ENCODE measurements around the gene SIX5. TPM values are rescaled to one million over a fixed set of nuclear protein-coding genes. Genes with fewer than 3 reads are reported as not detected.

SIX5 gene
- total and polyA plus RNA-seq, 2 donors from 2014 or later = 15.2 to 19.4 TPM

DNA sequence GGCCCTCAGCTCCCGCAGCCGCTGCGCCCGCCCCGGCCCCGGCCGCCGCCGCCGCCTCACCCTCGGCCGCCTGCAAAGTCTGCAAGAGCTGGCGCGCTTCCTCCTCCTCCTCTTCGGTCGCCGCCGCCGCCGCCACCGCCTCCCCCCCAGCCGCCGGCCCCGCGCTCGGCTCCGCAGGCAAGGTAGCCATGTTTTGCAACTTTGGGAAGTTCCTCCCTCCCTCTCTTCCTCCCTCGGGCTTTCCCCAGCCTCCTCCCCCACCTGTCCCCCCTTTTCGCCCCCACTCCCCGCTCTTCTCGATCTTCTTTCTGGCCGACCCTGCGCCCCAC is 433 bp downstream of the SIX5 start:
- Histone ChIP-seq H3K27ac (ENCODE audit: low read depth in 2 of 2, low read length in 2 of 2) (peak overlapping the region; percentile 97 to 99), H3K4me3 (ENCODE audit: low read length in 3 of 3) (peak overlapping the region; percentile 82 to 86 (median 83)), H3K36me3 (ENCODE audit: control insufficient read depth in 2 of 3, insufficient read depth in 3 of 3, low read length in 3 of 3) (peaks cover 0 to 2% (median 0%) of the 10 kb centered on the region in 3 donors), H3K9me3 (ENCODE audit: control insufficient read depth in 2 of 3, insufficient read depth in 1 of 3, low read length in 3 of 3) (no peaks in the 10 kb centered on the region), H3K27me3 (ENCODE audit: control insufficient read depth, insufficient read depth, low read length) (no peaks in the 10 kb centered on the region), H3K4me1 (ENCODE audit: control insufficient read depth in 2 of 3, insufficient read depth in 2 of 3, low read depth in 1 of 3, low read length in 3 of 3) (peaks cover 0 to 20% (median 12%) of the 10 kb centered on the region in 3 donors), H3K9ac (ENCODE audit: low read length in 3 of 3) (peak overlapping the region; percentile 75 to 84 (median 78))
- FAIRE-seq (no peak), DNase-seq (peak in 1 of 5 donors; percentile 88)
- intact Hi-C loops (cut with DNase I) = no loop called here
- TF ChIP-seq, protein P1, sequence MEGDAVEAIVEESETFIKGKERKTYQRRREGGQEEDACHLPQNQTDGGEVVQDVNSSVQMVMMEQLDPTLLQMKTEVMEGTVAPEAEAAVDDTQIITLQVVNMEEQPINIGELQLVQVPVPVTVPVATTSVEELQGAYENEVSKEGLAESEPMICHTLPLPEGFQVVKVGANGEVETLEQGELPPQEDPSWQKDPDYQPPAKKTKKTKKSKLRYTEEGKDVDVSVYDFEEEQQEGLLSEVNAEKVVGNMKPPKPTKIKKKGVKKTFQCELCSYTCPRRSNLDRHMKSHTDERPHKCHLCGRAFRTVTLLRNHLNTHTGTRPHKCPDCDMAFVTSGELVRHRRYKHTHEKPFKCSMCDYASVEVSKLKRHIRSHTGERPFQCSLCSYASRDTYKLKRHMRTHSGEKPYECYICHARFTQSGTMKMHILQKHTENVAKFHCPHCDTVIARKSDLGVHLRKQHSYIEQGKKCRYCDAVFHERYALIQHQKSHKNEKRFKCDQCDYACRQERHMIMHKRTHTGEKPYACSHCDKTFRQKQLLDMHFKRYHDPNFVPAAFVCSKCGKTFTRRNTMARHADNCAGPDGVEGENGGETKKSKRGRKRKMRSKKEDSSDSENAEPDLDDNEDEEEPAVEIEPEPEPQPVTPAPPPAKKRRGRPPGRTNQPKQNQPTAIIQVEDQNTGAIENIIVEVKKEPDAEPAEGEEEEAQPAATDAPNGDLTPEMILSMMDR (IDR thresholded peaks at IDR 0.05; ENCODE audit: borderline replicate concordance, extremely low read depth, insufficient read depth) = no peak

DNA sequence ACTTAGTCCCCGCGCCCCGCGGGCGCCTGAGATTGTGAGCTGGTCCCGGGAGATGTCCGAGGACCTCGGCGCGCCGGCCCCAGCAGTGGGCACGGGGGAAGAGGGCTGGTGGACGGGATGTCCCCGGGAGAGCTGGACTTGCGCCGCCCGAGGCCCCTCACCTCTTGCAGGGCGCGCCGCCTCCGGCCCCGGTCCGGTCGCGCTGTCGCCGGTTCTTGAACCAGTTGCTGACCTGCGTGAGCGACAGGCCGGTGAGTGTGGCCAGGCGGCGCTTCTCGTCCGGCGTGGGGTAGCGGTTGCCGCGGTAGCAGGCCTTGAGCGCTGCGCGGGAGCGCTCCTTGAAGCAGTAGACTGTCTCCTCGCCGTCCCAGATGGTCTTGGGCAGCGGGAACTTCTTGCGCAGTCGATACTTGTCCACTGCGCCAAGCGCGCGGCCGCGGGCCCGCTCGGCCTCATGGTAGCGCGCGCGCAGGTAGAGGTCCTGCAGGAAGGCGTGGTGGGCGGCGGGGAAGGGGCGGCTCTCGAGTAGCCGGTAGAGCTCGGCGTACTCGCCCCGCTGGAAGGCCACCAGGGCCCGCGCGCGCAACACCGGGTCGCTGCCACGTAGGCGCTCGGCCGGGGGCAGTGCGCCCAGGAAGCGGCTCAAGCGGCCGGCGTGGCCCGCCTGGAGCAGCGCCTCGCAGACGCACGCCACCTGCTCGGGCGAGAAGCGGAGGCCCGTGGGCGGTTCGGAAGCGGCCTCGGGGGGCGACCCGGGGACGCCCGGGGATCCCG is 984 bp downstream of the SIX5 start:
- peak; percentile 75 to 93 (median 89) for DNase-seq
- Histone ChIP-seq H3K4me3 (ENCODE audit: low read length in 3 of 3) (peak overlapping the region; percentile 63 to 77 (median 75)), H3K36me3 (ENCODE audit: control insufficient read depth in 2 of 3, insufficient read depth in 3 of 3, low read length in 3 of 3) (no peaks in the 10 kb centered on the region), H3K27ac (ENCODE audit: low read depth in 2 of 2, low read length in 2 of 2) (peak overlapping the region; percentile 97 to 99), H3K9me3 (ENCODE audit: control insufficient read depth in 2 of 3, insufficient read depth in 1 of 3, low read length in 3 of 3) (no peaks in the 10 kb centered on the region), H3K9ac (ENCODE audit: low read length in 3 of 3) (peak overlapping the region; percentile 51 to 86 (median 80)), H3K27me3 (ENCODE audit: control insufficient read depth, insufficient read depth, low read length) (no peaks in the 10 kb centered on the region), H3K4me1 (ENCODE audit: control insufficient read depth in 2 of 3, insufficient read depth in 2 of 3, low read depth in 1 of 3, low read length in 3 of 3) (peaks cover 0 to 21% (median 9%) of the 10 kb centered on the region in 3 donors)
- no peak for FAIRE-seq
- intact Hi-C loops (cut with DNase I) = no loop called here
- TF ChIP-seq, protein P1 (IDR thresholded peaks at IDR 0.05; ENCODE audit: borderline replicate concordance, extremely low read depth, insufficient read depth) = no peak

DNA sequence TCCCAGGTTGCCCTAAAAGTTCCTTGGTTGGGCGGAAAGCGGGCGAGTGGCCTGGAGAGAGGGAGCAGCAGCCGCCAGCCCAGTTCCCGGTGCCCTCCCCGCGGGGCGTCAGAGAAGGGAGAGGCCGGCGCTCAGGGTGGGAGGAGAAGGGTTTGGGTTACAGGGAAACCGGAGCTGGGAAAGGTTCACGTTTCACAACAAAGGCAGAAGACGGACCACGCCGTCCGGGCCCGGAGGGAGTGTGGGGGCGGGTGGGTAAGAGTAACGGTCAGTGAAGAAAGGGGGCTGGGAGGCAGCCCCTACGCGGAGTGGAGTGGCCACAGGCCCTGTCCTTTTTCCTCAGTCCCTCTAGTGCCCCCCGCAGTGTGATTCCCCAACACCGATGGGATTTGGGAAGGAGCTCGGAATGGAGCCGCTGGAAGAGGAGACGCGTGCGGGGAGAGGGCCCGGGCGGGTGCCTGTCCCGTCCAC is 1.6 kb downstream of the SIX5 start:
- no peak for FAIRE-seq

More for the DNA sequence above, 1.6 kb downstream of the SIX5 start:
- peak; percentile 94 to 97 (median 95) for DNase-seq
- peak overlapping the region; percentile 97 to 99 for H3K27ac ChIP-seq (ENCODE audit: low read depth in 2 of 2, low read length in 2 of 2)
- H3K4me3 ChIP-seq (ENCODE audit: low read length in 3 of 3) = peak overlapping the region; percentile 63 to 77 (median 75)
- no peaks in the 10 kb centered on the region for H3K36me3 ChIP-seq (ENCODE audit: control insufficient read depth in 2 of 3, insufficient read depth in 3 of 3, low read length in 3 of 3)
- no peaks in the 10 kb centered on the region for H3K9me3 ChIP-seq (ENCODE audit: control insufficient read depth in 2 of 3, insufficient read depth in 1 of 3, low read length in 3 of 3)
- no peaks in the 10 kb centered on the region for H3K27me3 ChIP-seq (ENCODE audit: control insufficient read depth, insufficient read depth, low read length)
- intact Hi-C loops (cut with DNase I) = no loop called here
- H3K4me1 ChIP-seq (ENCODE audit: control insufficient read depth in 2 of 3, insufficient read depth in 2 of 3, low read depth in 1 of 3, low read length in 3 of 3) = peaks cover 0 to 18% (median 3%) of the 10 kb centered on the region in 3 donors
- peak overlapping the region in 2 of 3 donors; percentile 80 to 86 for H3K9ac ChIP-seq (ENCODE audit: low read length in 3 of 3)
- TF ChIP-seq, protein P1 (IDR thresholded peaks at IDR 0.05; ENCODE audit: borderline replicate concordance, extremely low read depth, insufficient read depth) = no peak
